Activated gamma-delta T cell (primary cell): ENCODE results near the gene SPP2.

Experiments
- DNase-seq: peaks from one replicate; lab custom pipeline; 2025; lab: John Stamatoyannopoulos, UW

Gene SPP2

GRCh38 chr2:234092344-234092743 is 41.8 kb downstream of the SPP2 start:
- no peak for DNase-seq

- no peak for DNase-seq
These were observed 44.8 kb downstream of the SPP2 start for GRCh38 chr2:234095301-234095700.

GRCh38 chr2:234096164-234096563 is 45.7 kb downstream of the SPP2 start:
- DNase-seq, result no peak

GRCh38 chr2:234098681-234099080 is 48.2 kb downstream of the SPP2 start:
- DNase-seq, result no peak

- no peak for DNase-seq
These were observed 48.8 kb downstream of the SPP2 start for GRCh38 chr2:234099266-234099665.

GRCh38 chr2:234100686-234101085 is 50.2 kb downstream of the SPP2 start:
- no peak for DNase-seq

GRCh38 chr2:234102112-234102511 is 51.6 kb downstream of the SPP2 start:
- no peak for DNase-seq

- no peak for DNase-seq
These were observed 57.4 kb downstream of the SPP2 start for GRCh38 chr2:234107861-234108260.

GRCh38 chr2:234109321-234109720 is 58.8 kb downstream of the SPP2 start:
- no peak for DNase-seq

GRCh38 chr2:234110219-234110618 is 59.7 kb downstream of the SPP2 start:
- DNase-seq, result no peak

- no peak for DNase-seq
These were observed 61.0 kb downstream of the SPP2 start for GRCh38 chr2:234111523-234111922.

- DNase-seq, result no peak
These were observed 65.5 kb downstream of the SPP2 start for GRCh38 chr2:234116010-234116409.

- no peak for DNase-seq
These were observed 71.5 kb downstream of the SPP2 start for GRCh38 chr2:234121999-234122398.

GRCh38 chr2:234125451-234126145 is 75.1 kb downstream of the SPP2 start:
- DNase-seq, result no peak

GRCh38 chr2:234126146-234126470 is 75.6 kb downstream of the SPP2 start:
- DNase-seq, result no peak
